Astrocyte (in vitro differentiated cells and primary cell): ENCODE results near the gene C18orf63.
"Not testable (repeated sequence)": the region's sequence is repeated elsewhere in the genome, so short reads cannot be mapped to it uniquely, and the experiment has no call there.

Experiments
- EZH2 ChIP-seq: IDR thresholded peaks from 2 replicates; pipeline ENCODE4 v1.6.1; 2012; ENCODE audit warnings: mild to moderate bottlenecking, low read length, inconsistent platforms; ENCODE audit not compliant: insufficient read depth
- TF ChIP-seq, protein P1 (sequence below): IDR thresholded peaks from 2 replicates; pipeline ENCODE4 v1.5.1; 2011; ENCODE audit warnings: low read depth, mild to moderate bottlenecking, inconsistent platforms, low read length, moderate library complexity; ENCODE audit not compliant: insufficient read depth

DNA sequence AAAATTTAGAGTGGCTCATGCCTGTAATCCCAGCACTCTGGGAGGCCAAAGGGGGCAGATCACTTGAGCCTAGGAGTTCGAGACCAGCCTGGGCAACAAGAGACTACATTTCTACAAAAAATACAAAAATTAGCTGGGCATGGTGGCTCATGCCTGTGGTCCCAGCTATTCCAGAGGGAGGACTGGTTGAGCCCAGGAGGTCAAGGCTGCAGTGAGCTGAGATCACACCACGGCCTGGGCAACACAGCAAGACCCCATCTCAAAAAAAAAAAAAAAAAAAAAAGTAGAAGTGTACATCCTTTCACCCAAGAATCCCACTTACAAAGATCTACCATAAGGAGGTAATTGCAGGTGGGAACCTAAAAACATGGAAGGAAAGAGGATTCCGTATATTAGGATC lies 30.1 kb upstream of the C18orf63 start:
- TF ChIP-seq, protein P1, sequence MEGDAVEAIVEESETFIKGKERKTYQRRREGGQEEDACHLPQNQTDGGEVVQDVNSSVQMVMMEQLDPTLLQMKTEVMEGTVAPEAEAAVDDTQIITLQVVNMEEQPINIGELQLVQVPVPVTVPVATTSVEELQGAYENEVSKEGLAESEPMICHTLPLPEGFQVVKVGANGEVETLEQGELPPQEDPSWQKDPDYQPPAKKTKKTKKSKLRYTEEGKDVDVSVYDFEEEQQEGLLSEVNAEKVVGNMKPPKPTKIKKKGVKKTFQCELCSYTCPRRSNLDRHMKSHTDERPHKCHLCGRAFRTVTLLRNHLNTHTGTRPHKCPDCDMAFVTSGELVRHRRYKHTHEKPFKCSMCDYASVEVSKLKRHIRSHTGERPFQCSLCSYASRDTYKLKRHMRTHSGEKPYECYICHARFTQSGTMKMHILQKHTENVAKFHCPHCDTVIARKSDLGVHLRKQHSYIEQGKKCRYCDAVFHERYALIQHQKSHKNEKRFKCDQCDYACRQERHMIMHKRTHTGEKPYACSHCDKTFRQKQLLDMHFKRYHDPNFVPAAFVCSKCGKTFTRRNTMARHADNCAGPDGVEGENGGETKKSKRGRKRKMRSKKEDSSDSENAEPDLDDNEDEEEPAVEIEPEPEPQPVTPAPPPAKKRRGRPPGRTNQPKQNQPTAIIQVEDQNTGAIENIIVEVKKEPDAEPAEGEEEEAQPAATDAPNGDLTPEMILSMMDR = not testable (repeated sequence)
- not testable (repeated sequence) for TF ChIP-seq EZH2
